Ectodermal cell (in vitro differentiated cells): Measurements from ENCODE around the gene ENTPD6.

Experiments
- H3K27ac ChIP-seq: 2 replicates; pipeline ENCODE4 v1.7.0; 2013; ENCODE audit warnings: mild to moderate bottlenecking, low read depth, low read length; ENCODE audit not compliant: insufficient read depth, poor library complexity, severe bottlenecking
- H3K27me3 ChIP-seq: 2 replicates; pipeline ENCODE4 v1.7.0; 2013; ENCODE audit warnings: mild to moderate bottlenecking, low read length; ENCODE audit not compliant: insufficient read depth, control insufficient read depth, poor library complexity, severe bottlenecking
- H3K36me3 ChIP-seq: one replicate; pipeline ENCODE4 v1.7.0; 2013; ENCODE audit warnings: low read length; ENCODE audit not compliant: control insufficient read depth, insufficient read depth
- H3K4me1 ChIP-seq: one replicate; pipeline ENCODE4 v1.7.0; 2013; ENCODE audit warnings: low read length; ENCODE audit not compliant: control insufficient read depth, insufficient read depth
- H3K4me3 ChIP-seq: 2 replicates; pipeline ENCODE4 v1.7.0; 2013; ENCODE audit warnings: low read depth, low read length, control low read depth; ENCODE audit not compliant: insufficient read depth
- H3K9me3 ChIP-seq: 2 replicates; pipeline ENCODE4 v1.7.0; 2013; ENCODE audit warnings: mild to moderate bottlenecking, low read length, moderate library complexity; ENCODE audit not compliant: control insufficient read depth
- WGBS, 2 experiments: methylation state at CpG; one replicate each; pipeline ENCODE4 v1.1.7; 2013; ENCODE audit warnings: missing lambda C conversion rate in 2 of 2; 5-methylcytosine and 5-hydroxymethylcytosine counted together

The ENTPD6 gene

GRCh38 chr20:25217161-25218108, 21.9 kb downstream of the ENTPD6 start:
- H3K4me1 ChIP-seq = no peaks in the 10 kb centered on the region
- H3K9me3 ChIP-seq = no peaks in the 10 kb centered on the region
- WGBS, 2 experiments = 90 to 92% methylated on average over 21 of the region's 21 CpGs
- no peak overlapping the region for H3K4me3 ChIP-seq
- peaks cover 3% of the 10 kb centered on the region for H3K36me3 ChIP-seq
- H3K27me3 ChIP-seq = no peaks in the 10 kb centered on the region
- H3K27ac ChIP-seq = no peak overlapping the region

- Histone ChIP-seq H3K4me1 (peaks cover 2% of the 10 kb centered on the region), H3K4me3 (no peak overlapping the region), H3K9me3 (no peaks in the 10 kb centered on the region), H3K27me3 (no peaks in the 10 kb centered on the region), H3K27ac (no peak overlapping the region), H3K36me3 (peaks cover 3% of the 10 kb centered on the region)
- WGBS, 2 experiments = 93 to 95% methylated on average over 8 of the region's 8 CpGs
Observed at GRCh38 chr20:25218109-25218486, 22.6 kb downstream of the ENTPD6 start.

- H3K27ac ChIP-seq = no peak overlapping the region
- H3K4me1 ChIP-seq = peaks cover 6% of the 10 kb centered on the region
- H3K27me3 ChIP-seq = no peaks in the 10 kb centered on the region
- peaks cover 3% of the 10 kb centered on the region for H3K36me3 ChIP-seq
- H3K4me3 ChIP-seq = no peak overlapping the region
- WGBS, 2 experiments = 94 to 95% methylated on average over 12 of the region's 12 CpGs
- no peaks in the 10 kb centered on the region for H3K9me3 ChIP-seq
Observed at GRCh38 chr20:25218492-25218891, 23.0 kb downstream of the ENTPD6 start.

GRCh38 chr20:25219365-25219764, 23.9 kb downstream of the ENTPD6 start:
- Histone ChIP-seq H3K36me3 (no peaks in the 10 kb centered on the region), H3K27ac (no peak overlapping the region), H3K27me3 (no peaks in the 10 kb centered on the region), H3K9me3 (no peaks in the 10 kb centered on the region), H3K4me1 (peaks cover 7% of the 10 kb centered on the region), H3K4me3 (no peak overlapping the region)
- 94 to 96% methylated on average over 7 of the region's 7 CpGs for WGBS, 2 experiments

GRCh38 chr20:25220021-25220730, 24.7 kb downstream of the ENTPD6 start:
- 85 to 89% methylated on average over 16 of the region's 16 CpGs for WGBS, 2 experiments
- Histone ChIP-seq H3K4me1 (peaks cover 7% of the 10 kb centered on the region), H3K27me3 (no peaks in the 10 kb centered on the region), H3K4me3 (no peak overlapping the region), H3K27ac (no peak overlapping the region), H3K9me3 (no peaks in the 10 kb centered on the region), H3K36me3 (no peaks in the 10 kb centered on the region)

- H3K4me3 ChIP-seq = no peak overlapping the region
- no peaks in the 10 kb centered on the region for H3K36me3 ChIP-seq
- WGBS, 2 experiments = 95 to 97% methylated on average over 15 of the region's 15 CpGs
- H3K9me3 ChIP-seq = no peaks in the 10 kb centered on the region
- no peaks in the 10 kb centered on the region for H3K27me3 ChIP-seq
- H3K4me1 ChIP-seq = peaks cover 7% of the 10 kb centered on the region
- H3K27ac ChIP-seq = no peak overlapping the region
Observed at GRCh38 chr20:25220810-25221591, 25.5 kb downstream of the ENTPD6 start.

- H3K4me3 ChIP-seq = no peak overlapping the region
- peaks cover 9% of the 10 kb centered on the region for H3K4me1 ChIP-seq
- H3K9me3 ChIP-seq = no peaks in the 10 kb centered on the region
- H3K27me3 ChIP-seq = no peaks in the 10 kb centered on the region
- 93 to 94% methylated on average over 29 of the region's 29 CpGs for WGBS, 2 experiments
- H3K27ac ChIP-seq = no peak overlapping the region
- no peaks in the 10 kb centered on the region for H3K36me3 ChIP-seq
Observed at GRCh38 chr20:25221592-25222460, 26.3 kb downstream of the ENTPD6 start.

- peak overlapping the region; percentile 26 for H3K27ac ChIP-seq
- H3K9me3 ChIP-seq = no peaks in the 10 kb centered on the region
- H3K27me3 ChIP-seq = no peaks in the 10 kb centered on the region
- H3K4me3 ChIP-seq = no peak overlapping the region
- H3K36me3 ChIP-seq = no peaks in the 10 kb centered on the region
- peaks cover 13% of the 10 kb centered on the region for H3K4me1 ChIP-seq
- 74 to 77% methylated on average over 21 of the region's 21 CpGs for whole genome bisulfite sequencing, 2 experiments
Observed at GRCh38 chr20:25222461-25223178, 27.1 kb downstream of the ENTPD6 start.

- Histone ChIP-seq H3K9me3 (no peaks in the 10 kb centered on the region), H3K27me3 (no peaks in the 10 kb centered on the region), H3K27ac (peak overlapping the region; percentile 55), H3K36me3 (no peaks in the 10 kb centered on the region), H3K4me1 (peaks cover 13% of the 10 kb centered on the region), H3K4me3 (no peak overlapping the region)
- WGBS, 2 experiments = 61 to 66% methylated on average over 8 of the region's 8 CpGs
Observed at GRCh38 chr20:25223179-25223661, 27.7 kb downstream of the ENTPD6 start.
